Muscle of back (tissue), 11 donors: ENCODE results near the gene GALE. TPM values are rescaled to one million over a fixed set of nuclear protein-coding genes. Genes with fewer than 3 reads are reported as not detected.
"Not testable (repeated sequence)": the region's sequence is repeated elsewhere in the genome, so short reads cannot be mapped to it uniquely, and the experiment has no call there.

Experiments used
- DNase-seq, 3 donors: peaks; one replicate each; pipeline versions ENCODE4 v3.0.0 to v3.0.0-alpha.2; 2013
- polyA plus RNA-seq, 10 donors: library from polyadenylated mRNA; unstranded; fragments of 120-200 nt; gene quantifications; one replicate each; pipeline ENCODE4 v1.2.1, GENCODE V29; 2013; ENCODE audit not compliant: insufficient read length in 10 of 10

GALE gene
- polyA plus RNA-seq, 10 donors: 16.1 to 23.6 (median 19.9) TPM

DNA sequence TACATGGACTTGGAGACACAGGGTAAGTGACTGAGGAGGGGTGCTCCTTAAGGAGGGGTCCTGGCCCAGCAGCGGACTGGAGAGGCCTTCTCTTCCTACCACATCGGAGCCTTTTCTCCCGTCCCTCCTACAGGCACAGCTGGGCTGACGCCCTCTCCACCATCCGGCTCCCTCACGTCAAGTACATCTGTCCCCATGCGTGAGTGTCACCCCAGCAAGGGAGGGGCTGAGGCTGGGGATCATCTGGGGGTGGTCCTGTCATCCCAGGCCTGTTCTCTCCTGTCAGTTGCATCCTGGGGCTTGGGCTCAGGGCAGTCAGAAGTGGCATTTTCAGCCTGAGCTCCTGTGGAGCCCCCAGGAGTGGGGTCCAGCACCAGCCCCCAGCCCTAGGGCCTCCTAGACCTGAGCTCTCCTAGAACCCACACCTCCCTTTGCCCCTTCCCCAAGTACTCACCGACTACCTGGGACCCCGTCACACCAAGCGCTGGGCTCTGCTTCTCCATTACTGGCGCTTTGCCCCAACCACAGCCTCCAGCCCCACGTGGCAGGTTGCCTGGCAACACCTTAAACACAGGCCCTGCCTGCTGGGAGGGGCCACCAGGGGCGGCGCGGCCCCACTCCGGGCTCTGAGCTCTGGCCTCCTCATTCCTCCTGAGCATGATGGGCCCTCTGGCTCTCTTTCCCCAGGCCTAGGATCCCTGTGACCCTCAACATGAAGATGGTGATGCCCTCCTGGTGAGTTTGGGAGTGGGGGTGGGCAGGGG, 7.4 kb downstream of the GALE start:
- no peak for DNase-seq

DNA sequence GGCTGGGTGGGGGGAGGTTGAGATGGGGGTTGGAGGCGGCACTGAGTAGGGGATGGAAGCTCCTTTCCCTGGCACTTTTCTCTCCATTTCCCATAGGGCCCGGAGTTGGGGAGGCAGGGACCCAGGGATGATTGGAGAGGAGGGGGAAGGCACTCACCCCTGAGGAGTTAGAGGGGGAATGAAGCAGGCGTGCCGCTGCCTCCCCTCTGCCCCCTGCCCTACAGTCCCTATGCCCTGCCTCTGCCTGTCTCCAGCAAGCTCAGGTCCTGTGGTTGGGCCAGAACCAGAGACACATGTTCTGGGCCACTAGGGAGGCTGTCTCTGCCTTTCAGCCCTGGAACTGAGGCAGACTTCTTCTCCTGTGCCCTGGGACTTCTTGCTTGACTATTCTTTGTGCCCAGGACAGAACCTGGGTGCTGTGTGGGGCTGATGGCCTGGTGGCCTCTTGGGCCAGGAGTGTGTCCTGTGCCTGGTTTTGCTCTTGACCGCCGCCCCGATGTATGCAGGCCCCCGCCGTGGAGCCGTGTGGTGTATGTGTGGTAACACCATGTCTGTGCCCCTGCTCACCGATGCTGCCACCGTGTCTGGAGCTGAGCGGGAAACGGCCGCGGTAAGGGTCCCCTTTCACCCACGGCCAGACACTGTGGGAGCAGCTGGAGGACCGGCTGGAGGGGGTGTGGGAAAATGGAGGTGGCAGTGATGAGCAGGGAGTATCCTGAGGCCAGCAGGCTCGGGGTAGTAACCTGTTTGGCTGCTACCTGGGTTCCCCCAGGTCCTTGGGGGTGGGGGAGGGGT, 8.2 kb downstream of the GALE start:
- no peak for DNase-seq

DNA sequence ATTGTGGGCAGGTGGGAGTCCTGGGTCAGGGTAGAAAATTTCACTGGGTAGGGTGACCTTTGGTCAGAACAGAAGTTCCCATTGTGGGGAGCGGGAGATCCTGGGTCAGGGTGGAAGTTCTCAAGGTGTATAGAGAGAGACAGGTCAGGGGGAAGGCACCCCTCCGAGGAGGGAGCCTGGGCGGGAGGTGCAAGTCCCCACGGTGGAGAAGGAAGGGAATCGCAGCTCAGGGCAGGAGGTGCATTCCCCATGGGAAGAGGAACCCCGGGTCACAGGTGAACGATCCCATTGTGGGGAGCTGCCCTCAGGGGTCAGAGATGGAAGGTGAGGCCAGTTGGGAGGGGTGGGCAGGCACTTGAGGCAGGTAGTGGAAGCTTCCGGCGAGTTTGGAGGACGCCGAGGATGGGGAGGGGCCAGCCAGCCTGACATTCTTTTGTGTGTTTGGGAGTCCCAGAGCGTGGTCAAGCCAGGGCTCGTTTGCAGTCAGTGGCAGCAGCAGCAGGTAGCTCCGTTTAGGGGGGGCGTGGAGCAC, 9.0 kb downstream of the GALE start:
- DNase-seq: peak in 1 of 3 donors; percentile 47

DNA sequence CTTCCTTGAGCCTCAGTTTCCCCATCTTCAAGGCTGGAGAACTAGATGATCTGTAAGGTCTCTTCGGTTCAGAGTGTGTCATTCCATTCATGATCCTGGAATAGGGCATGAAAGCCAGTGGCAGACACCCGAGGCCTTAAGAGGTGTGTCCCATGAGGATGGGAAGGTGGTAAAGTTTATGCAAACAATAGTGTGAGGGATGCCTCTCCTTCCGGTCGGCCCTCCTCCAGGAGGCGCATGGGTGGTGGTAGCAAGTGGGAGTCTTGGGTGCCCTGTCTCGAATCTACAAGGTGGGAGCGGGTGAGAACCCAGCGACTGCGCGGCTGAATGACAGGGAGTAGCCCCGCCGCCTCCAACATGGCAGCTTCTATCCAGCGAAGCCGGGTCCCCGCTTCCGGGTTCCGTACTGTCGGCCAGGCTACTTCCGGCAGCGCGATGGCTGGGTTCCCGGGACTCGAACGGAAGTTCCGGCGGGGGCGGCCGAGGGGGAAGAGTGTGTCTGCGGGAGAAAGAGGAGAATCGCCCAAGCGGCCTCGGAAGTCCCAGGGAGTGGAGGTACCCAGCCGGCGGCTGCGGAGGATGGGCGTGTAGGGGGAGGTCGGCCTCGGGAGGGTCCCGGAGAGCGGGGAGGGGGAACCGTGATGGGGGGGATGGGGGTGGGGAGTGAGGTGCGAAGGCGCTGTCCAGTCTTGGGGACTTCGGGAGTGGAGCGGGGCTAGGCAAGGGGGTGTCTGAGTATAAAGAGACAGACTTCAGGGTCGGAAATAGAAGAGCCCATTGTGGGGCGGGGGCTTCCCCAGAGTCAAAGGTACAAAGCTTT, 9.6 kb downstream of the GALE start, which contains the start of gene LYPLA2:
Gene LYPLA2 (plus strand): TSS at position 450 of the 820 bp plus-strand sequence. CDS start 1,538 bp downstream, outside the sequence.
- DNase-seq: peak; percentile 92 to 97 (median 95)

DNA sequence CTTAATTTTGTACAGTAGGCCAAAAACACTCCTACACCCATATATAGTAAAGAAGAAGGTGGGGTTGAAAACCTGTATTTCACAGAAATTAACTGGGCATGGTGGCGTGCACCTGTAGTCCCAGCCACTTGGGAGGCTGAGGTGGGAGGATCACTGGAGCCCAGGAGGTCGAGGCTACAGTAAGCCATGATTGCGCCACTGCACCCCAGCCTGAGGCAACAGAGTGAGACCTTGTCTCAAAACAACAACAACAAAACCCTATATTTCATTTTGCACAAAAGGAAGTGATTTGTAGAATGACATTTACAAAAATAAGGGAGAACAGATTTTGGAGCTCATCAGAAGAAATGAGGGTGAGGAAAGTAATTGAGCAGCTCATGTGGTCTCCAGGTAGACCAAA, 11.9 kb downstream of the GALE start:
- no peak for DNase-seq

DNA sequence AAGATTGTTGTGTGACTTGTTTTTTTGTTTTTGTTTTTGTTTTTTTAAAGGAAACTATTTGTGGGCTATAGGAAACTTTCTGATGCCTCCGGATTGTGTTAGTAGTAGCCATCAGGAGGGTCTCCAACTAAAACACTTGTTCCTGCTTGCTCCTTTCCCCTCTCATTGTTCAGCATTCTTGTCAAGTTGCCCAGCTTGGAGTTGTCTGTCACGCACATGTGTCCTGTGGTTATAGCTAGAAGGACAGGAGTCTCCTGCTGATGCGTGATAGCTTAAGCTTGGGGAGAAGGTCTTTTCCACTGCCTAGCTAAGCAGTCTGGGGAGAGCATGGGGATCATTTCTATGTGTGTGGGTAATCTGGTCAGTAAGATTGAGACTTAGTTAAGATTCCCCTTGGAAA, 12.9 kb downstream of the GALE start:
- no peak for DNase-seq

DNA sequence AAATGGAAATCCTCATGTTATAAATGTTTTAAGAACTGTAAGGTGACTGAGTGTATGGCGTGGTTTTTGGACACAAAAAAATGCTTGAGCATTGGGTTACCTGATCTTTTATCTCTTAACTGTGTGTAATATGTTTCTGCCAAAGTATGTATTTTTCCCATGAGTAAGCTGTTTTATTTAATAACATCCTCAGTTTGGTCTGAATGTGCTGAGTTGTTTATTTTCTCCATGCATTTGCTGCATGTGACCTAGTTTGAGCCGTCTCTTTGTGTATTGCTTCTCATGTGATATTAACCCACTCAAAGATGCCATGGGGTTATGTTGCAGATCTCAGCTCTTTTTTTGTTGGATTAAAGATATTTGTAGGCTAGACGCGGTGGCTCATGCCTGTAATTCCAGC, 15.7 kb downstream of the GALE start:
- DNase-seq: no peak

DNA sequence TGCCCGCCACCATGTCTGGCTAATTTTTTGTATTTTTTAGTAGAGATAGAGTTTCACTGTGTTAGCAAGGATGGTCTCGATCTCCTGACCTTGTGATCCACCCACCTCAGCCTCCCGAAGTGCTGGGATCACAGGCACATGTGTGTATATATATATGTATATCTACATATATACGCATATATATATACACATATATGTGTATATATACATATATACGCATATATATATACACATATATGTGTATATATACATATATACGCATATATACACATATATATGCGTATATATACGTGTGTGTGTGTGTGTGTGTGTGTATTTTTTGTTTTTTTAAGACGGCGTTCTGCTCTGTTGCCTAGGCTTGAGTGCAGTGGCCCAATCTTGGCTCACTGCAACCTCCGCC, 17.4 kb downstream of the GALE start:
- not testable (repeated sequence) for DNase-seq

DNA sequence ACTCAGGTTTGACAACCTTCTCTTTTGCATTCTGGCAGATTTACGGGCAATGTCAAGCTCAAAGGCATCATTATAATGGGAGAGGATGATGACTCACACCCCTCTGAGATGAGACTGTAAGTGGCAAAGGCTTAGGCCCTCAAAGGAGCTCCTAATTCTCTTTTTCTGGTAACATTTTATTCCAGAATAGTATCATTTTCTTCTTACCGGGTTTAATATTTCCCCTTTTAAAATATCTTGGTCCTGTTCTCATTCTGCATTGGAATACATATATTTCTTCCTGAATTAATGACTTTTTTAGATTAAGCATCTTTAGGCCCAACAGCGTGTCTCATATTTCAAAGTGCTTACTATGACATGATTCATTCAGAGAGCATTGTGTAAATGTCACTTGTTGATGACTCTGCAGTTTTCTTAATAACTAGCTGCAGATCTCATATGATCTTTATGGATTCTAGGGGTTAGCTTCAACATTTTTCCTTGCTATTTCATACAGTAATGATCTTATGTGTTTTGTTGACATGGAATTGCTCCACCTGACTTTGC, 20.7 kb downstream of the GALE start:
- DNase-seq: no peak

DNA sequence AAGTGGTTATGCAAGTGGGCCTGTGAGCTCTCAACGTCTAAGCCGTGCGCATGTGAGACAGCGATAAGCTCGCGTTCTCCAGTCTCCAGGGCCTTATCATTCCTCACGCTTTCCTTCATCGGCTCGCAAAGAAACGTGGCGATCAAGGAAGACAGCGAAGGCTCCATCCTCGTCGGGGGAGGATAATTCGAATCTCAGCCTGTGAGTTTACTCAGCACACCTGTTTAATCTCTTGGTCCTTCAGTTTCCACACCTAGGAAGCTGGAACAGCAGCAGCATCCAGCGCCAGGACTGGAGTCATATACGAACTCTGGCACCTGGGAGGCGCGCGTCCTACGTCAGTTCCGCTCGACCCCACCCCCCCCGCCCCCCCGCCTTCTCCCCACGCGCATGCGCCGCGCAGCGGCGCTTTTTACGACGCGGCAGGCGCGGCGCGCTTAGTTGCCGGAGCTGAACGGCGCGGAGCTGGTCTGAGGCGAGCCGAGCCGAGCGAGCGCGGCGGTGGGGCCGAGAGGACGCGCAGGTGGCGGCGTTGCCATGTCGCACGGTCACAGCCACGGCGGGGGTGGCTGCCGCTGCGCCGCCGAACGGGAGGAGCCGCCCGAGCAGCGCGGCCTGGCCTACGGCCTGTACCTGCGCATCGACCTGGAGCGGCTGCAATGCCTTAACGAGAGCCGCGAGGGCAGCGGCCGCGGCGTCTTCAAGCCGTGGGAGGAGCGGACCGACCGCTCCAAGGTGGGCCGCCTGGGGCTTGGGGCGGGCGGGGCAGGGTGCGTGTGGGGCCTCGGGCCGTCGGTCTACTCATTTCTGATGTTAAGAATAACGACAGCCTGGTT, 22.4 kb downstream of the GALE start, which contains the start of gene PITHD1:
Gene PITHD1 (plus strand): TSS at position 440 of the 836 bp plus-strand sequence. CDS start 98 bp downstream, at position 538.
- DNase-seq: peak; percentile 82 to 94 (median 91)

DNA sequence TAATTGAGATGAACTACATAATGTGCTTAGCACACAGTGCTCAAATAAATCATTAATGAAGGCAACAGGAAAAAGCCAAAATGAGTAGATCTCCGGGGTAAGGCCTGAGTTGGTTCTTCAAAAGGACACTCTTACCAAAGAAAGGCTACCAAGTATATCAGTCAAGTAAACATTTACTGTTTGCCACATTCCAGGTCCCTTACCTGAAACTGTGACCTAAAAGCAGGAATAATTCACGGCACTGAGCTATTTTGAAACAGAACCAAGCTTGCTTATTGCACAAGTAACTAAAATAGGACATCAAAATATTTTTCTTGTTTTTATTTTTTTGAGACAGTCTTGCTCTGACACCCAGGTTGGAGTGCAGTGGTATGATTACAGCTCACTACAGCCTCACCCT, 24.3 kb downstream of the GALE start:
- no peak for DNase-seq

DNA sequence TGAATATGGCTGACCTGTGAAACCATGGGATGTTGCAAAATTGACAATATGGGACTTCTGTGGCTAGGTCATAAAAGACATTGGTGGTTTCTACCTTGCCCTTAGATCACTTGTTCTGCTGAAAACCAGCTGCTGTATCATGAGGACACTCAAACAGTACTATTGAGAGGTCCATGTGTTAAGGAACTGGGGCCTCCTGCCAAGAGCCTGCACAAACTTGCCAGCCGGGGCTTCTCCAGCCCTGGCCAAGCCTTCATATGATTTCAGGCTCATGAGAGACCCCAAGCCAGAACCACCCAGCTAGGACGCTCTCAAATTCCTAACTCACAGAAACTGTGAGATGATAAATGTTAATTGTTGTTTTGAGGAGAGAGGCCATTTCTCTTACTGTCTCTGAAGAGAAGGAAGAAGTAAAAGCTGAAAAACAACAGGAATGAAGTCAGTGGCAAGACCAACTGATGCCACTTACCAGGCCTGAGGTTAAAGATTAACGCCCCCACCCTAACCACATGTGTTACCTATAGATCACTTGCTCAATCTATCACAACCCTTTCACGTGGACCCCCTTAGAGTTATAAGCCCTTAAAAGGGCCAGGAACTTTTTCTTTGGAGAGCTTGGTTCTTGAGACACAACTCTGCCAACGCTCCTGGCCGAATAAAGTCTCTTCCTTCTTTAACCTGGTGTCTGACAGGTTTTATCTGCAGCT, 26.2 kb downstream of the GALE start:
- no peak for DNase-seq

DNA sequence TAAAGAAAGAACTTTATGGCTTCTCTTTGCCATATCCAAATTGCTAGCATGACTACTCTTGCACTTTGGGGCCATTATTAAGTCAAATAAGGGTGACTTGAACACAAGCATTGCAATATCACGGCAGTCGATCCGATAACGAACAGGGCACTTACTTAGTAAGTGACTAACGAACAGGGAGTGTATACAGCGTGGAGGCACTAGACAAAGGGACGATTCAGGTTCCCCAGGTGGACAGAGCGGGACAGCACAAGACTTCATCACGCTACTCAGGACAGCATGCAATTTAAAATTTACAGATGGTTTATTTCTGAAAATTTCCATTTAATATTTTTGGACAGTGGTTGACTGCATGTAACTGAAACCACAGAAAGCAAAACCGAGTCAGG, 27.7 kb downstream of the GALE start:
- no peak for DNase-seq

DNA sequence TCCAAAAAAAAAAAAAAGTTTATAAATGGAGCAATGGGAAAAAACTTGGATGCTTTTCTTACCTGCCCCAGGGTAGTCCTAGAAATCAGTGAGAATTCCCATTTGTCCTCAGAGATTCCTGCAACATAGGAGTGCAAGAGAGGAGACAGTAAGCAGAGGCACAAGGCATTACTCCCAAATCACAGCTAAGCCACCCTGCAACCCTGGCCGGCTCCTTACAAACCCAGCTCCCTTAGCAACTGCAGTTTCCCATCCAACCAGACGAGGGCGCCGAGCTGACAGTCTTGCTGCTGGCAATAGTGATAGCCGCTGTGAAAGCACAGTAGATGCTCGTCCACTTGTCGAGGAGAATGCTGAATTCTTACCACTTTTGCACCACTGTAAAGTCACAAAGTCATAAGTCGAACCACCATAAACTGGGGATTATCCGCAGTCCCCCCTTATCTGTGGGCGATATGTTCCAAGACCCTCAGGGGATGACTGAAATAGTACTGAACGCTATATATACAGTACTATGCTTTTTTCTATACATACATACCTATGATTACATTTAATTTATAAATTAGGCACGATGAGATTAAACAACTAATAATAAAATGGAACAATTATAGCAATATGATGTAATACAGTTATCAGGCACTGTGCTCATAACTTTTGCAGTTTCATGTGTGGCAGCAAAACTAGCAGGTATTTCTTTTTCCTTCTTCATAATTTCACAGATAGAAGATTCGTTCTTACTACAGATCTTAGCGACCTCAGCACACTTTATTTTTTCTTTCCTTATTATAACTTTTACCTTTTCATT, 28.3 kb downstream of the GALE start:
- peak; percentile 67 to 89 (median 85) for DNase-seq

DNA sequence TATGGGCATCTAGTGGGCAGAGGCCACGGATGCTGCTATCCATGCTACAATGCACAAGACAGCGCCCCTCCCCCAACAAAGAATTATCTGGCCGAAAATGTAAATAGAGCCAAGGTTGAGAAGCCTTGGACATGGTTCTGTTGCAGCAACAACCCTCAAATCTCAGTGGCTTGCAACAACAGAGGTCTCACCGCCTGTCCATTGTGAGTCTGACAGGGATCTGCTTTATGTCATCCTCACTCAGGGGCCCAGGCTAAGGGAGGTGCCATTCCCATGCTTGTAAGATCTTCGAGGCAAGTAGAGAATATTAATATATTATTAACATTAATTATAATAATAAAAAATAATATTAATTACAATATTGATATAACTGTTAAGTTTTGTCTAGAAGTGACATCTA, 31.8 kb downstream of the GALE start:
- DNase-seq: no peak

DNA sequence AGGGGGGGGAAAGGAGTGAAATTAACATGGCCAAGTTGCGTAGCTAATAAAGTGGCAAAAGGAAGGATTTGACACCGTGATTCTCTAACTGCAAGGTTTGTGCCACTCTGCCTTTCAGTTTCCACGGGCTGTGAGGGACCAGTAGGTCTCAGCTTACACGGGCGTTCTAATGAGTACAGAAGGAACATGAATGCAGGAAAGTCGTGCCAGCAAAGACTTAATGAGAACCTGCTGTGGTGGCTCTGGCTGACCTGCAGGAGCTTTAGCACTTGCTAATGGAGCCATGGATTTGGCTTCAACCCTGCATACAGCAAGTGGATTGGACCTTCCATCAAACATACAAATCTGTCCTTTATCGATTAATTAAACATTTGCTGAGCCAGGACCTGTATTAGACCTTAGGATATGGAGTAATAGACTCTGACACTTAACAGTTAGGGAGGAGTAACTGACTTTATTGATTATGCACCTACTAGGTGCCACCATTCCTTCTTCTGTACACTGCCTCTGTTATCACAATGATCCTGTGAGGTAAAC, 37.4 kb downstream of the GALE start:
- DNase-seq: no peak

DNA sequence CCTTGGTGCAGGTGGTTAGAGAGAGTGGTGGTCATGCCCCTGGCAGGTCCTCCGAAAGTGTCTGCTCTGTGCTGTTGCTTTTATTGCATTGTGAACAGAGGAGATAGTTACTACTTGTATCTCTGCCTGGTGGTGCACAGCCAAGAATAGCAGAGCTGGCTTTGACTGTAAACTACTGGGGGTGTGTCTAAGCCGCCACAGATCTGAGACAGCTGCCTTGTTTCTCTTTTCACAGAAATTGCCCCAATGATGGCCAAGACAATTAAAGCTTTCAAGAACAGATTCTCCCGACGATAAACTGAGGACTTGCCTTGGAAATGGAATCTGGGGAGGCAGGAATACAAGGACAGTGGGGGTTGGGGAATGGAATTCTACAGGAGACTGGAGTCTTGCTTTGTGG, 41.3 kb downstream of the GALE start:
- no peak for DNase-seq

DNA sequence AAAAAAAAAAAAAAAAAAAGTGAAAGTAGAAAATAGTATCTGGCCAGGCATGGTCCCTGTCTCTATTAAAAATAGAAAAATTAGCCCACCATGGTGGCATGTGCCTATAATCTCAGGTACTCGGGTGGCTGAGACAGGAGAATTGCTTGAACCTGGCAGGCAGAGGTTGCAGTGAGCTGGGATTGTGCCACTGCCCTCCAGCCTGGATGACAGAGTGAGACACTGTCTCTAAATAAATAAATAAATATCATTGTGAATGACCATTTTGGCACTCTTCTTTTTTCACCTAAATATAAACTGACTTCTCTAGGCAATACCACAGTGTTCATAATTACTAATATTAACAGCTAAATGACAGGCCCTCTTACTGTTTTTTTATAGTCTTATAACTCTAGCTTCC, 42.7 kb downstream of the GALE start:
- no peak for DNase-seq

DNA sequence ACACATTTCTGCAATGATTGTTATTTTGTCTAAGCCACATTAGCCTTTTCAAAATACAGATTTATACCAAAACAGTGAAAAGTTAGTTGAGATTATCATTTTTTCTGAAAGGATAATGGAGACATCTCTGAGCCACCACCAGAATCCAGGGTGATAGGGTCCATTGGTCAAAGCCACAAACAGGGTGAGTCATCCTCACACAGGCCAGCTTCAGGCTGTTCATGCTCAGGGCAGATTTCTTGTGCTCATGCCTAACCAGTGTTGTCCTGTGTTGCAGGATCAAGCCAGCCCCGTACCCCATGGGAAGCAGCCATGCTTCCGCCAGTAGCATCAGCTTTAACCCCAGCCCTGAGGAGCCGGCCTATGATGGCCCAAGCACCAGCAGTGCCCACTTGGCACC, 43.9 kb downstream of the GALE start:
- no peak for DNase-seq
